HFFc6 (cell line): ENCODE measurements around the gene COL4A1. TPM values are rescaled to one million over a fixed set of nuclear protein-coding genes. Genes with fewer than 3 reads are reported as not detected.

Experiments
- DNase-seq: peaks from one replicate; pipeline ENCODE4 v3.0.0-alpha.2; 2018
- H3K27ac Mint-ChIP-seq: 2 replicates; pipeline ENCODE4 v1.8.0; 2020; ENCODE audit warnings: mild to moderate bottlenecking, mixed read lengths
- H3K27me3 Mint-ChIP-seq: 2 replicates; pipeline ENCODE4 v1.8.0; 2021; ENCODE audit warnings: mild to moderate bottlenecking, moderate library complexity, mixed read lengths; ENCODE audit not compliant: insufficient read depth
- H3K36me3 Mint-ChIP-seq: 2 replicates; pipeline ENCODE4 v1.8.0; 2021; ENCODE audit warnings: low read depth, mixed read lengths
- H3K4me1 Mint-ChIP-seq: 2 replicates; pipeline ENCODE4 v1.8.0; 2020; ENCODE audit warnings: low read depth, mixed read lengths
- H3K4me3 Mint-ChIP-seq: 2 replicates; pipeline ENCODE4 v1.8.0; 2020; ENCODE audit warnings: mild to moderate bottlenecking, moderate library complexity, mixed read lengths
- H3K9me3 Mint-ChIP-seq: 2 replicates; pipeline ENCODE4 v1.8.0; 2020; ENCODE audit warnings: mild to moderate bottlenecking, mixed read lengths
- total RNA-seq, 6 experiments: library from RNA; stranded (reverse); fragmentation: NEBNext Ultra II Directional; extraction: Animal tissue kit (Norgen Biotek cat#: 25700); gene quantifications; 2 replicates in 1 of 6; 3 replicates in 5 of 6; pipeline ENCODE4 v1.2.3, GENCODE V29; 2021
- TF ChIP-seq, protein P1 (sequence below): fragments of 200-600 bp; sonication (generic); IDR thresholded peaks from 2 replicates; pipeline ENCODE4 v1.5.0; 2021; ENCODE audit warnings: antibody characterized with exemption, mild to moderate bottlenecking

The COL4A1 gene
- total RNA-seq, 6 experiments from 2014 or later: 137 to 328 (median 148) TPM

DNA sequence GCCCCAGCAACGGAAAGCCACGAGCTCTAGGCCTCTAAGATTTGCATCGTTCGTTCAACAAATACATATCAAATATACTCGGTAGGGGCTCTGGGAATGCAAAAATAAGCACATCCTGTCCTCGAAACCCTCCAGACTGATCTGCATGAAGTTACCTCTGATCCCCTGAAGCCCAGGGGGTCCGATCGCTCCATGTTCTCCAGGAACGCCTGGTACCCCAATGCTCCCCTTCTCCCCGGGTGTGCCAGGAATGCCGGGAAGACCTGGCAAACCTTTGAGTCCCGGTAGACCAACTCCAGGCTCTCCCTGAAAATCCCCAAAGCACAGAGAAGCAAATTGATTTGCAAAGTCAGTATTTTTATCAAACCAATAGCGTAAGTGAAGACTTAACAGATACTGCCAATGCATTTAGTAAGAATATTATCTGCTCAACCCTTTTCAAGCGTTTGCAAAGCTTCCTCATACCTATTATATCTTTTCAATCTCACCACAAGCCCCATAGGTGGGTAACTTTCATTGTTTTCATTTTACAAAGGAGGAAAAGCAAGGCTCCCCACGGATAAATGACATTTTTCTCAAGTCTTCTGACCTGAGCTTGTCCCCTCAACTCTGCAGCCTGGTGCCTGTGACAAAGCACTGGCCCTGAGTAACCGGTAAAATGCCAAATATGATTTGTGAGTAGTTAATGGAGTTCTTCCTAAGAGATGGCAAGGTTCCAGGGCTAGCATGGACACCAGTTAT is 127.7 kb downstream of the COL4A1 start:
- H3K27me3 Mint-ChIP-seq: peaks cover 4% of the 10 kb centered on the region; the same call in 1 of the 2 replicates
- no peaks in the 10 kb centered on the region for H3K9me3 Mint-ChIP-seq
- H3K4me3 Mint-ChIP-seq: no peak overlapping the region
- no peaks in the 10 kb centered on the region for H3K4me1 Mint-ChIP-seq
- H3K36me3 Mint-ChIP-seq: peaks cover 33% of the 10 kb centered on the region
- no peak for DNase-seq
- no peak overlapping the region for H3K27ac Mint-ChIP-seq
- TF ChIP-seq, protein P1, sequence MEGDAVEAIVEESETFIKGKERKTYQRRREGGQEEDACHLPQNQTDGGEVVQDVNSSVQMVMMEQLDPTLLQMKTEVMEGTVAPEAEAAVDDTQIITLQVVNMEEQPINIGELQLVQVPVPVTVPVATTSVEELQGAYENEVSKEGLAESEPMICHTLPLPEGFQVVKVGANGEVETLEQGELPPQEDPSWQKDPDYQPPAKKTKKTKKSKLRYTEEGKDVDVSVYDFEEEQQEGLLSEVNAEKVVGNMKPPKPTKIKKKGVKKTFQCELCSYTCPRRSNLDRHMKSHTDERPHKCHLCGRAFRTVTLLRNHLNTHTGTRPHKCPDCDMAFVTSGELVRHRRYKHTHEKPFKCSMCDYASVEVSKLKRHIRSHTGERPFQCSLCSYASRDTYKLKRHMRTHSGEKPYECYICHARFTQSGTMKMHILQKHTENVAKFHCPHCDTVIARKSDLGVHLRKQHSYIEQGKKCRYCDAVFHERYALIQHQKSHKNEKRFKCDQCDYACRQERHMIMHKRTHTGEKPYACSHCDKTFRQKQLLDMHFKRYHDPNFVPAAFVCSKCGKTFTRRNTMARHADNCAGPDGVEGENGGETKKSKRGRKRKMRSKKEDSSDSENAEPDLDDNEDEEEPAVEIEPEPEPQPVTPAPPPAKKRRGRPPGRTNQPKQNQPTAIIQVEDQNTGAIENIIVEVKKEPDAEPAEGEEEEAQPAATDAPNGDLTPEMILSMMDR: no peak

DNA sequence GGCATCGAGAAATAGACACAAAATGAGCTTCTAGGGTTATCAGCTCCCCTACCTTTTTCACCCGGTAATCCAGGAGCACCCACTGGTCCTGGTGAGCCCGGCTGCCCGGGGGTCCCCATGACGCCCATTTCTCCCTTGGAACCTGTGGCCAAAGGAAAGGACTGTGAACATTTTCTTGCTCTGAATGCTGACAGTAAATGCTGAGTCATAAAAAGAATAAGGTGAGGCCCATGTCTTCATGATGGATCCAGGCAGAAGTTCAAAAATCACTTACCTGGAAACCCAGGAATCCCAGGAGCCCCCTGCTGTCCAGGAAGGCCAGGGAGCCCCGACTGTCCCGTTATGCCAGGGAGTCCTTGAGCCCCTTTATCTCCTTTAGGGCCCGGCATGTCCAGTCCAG is 129.2 kb downstream of the COL4A1 start:
- no peak for DNase-seq
- peaks cover 4% of the 10 kb centered on the region; the same call in 1 of the 2 replicates for H3K27me3 Mint-ChIP-seq
- H3K9me3 Mint-ChIP-seq: no peaks in the 10 kb centered on the region
- H3K4me1 Mint-ChIP-seq: no peaks in the 10 kb centered on the region
- TF ChIP-seq, protein P1: no peak
- no peak overlapping the region for H3K4me3 Mint-ChIP-seq
- peaks cover 38% of the 10 kb centered on the region for H3K36me3 Mint-ChIP-seq
- no peak overlapping the region for H3K27ac Mint-ChIP-seq

DNA sequence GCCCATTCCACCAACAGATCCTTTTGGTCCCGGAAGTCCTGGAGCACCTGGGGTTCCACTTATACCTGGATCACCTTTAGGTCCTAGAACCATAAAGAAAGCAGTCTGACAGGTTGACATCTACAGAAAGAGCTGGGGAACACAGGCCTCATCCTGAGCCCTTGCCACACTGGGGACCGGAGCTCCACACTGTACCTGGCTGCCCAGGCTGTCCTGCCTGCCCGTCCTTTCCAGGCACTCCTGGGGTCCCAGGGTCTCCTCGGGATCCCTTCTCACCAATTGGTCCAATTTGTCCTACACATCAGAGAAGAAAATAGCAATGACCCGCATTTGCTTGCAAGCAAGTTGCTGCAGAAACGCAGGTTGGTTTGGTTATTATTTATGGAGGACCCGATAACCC is 130.5 kb downstream of the COL4A1 start:
- peaks cover 35% of the 10 kb centered on the region for H3K36me3 Mint-ChIP-seq
- H3K9me3 Mint-ChIP-seq: no peaks in the 10 kb centered on the region
- TF ChIP-seq, protein P1: no peak
- no peak overlapping the region for H3K27ac Mint-ChIP-seq
- H3K4me3 Mint-ChIP-seq: no peak overlapping the region
- H3K4me1 Mint-ChIP-seq: no peaks in the 10 kb centered on the region
- H3K27me3 Mint-ChIP-seq: peaks cover 3% of the 10 kb centered on the region; the same call in 1 of the 2 replicates
- no peak for DNase-seq

DNA sequence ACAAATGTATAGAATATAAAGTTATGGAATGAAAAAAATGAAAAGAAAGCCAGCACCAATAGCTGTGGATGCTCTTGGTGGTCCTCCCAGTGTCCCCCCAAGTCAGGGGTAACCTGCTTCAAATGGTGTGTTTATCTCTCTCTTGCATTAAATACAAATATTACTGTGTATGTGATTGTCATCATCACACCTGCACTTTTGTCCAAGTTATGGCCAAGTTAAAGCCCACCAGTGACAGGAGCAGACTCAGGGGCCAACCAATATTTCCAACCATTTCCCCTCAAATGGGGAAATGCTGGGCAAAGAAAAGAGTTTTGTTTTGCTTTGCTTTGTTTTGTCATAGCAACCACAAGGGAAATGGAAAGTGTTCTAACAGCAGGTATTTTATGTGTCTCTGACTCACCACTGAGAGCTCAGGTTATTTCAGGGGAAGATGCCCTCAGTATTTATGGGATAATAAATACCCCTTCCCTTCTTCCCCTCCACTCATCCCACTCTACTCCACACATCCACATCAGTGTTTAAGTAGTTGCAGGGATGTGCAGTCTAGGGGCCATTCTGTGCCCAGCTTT is 133.6 kb downstream of the COL4A1 start:
- H3K9me3 Mint-ChIP-seq: no peaks in the 10 kb centered on the region
- TF ChIP-seq, protein P1: no peak
- peak overlapping the region; percentile 63; the same call in 1 of the 2 replicates for H3K27ac Mint-ChIP-seq
- H3K36me3 Mint-ChIP-seq: peaks cover 22% of the 10 kb centered on the region
- H3K4me1 Mint-ChIP-seq: no peaks in the 10 kb centered on the region
- peaks cover 3% of the 10 kb centered on the region; the same call in 1 of the 2 replicates for H3K27me3 Mint-ChIP-seq
- H3K4me3 Mint-ChIP-seq: no peak overlapping the region
- DNase-seq: peak; percentile 8

DNA sequence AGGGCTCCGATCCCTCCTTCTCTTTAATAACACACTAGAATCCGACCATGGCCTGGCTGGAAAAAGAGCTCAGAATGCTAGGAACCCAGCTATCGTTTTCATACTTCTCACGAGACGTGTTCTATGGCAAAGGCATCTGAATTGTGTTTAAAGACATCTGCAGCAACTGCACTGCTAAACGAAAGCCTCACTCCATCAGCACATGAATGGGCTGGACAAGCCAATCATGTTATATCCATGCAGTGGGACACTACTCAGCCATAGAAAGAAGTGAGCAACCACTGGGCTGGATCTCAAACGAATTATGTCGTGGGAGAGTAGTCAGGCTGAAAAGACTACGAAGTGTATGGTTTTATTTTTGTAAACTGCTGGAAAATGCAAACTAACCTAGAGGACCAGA is 136.1 kb downstream of the COL4A1 start:
- TF ChIP-seq, protein P1: no peak
- DNase-seq: no peak
- H3K4me1 Mint-ChIP-seq: no peaks in the 10 kb centered on the region
- H3K9me3 Mint-ChIP-seq: no peaks in the 10 kb centered on the region
- H3K27ac Mint-ChIP-seq: no peak overlapping the region
- H3K4me3 Mint-ChIP-seq: no peak overlapping the region
- H3K36me3 Mint-ChIP-seq: peaks cover 21% of the 10 kb centered on the region
- H3K27me3 Mint-ChIP-seq: peaks cover 2% of the 10 kb centered on the region
